ENCODE measurements around the gene PARN.

DNA sequence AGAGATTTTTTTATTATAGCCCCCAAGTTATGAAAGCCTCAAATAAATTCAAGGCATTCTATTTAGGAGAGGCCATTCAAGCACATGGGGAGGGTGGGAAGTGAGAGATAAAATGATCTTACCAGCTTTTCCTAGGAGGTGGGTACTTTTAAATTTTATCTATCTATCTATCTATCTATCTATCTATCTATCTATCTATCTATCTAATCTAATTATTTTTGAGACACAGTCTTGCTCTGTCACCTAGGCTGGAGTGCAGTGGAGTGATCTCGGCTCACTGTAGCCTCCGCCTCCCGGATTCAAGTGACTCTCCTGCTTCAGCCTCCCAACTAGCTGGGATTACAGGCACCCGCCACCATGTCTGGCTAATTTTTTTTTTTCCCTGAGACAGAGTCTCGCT is 182.3 kb downstream of the PARN start:
- TF ChIP-seq, protein P1, sequence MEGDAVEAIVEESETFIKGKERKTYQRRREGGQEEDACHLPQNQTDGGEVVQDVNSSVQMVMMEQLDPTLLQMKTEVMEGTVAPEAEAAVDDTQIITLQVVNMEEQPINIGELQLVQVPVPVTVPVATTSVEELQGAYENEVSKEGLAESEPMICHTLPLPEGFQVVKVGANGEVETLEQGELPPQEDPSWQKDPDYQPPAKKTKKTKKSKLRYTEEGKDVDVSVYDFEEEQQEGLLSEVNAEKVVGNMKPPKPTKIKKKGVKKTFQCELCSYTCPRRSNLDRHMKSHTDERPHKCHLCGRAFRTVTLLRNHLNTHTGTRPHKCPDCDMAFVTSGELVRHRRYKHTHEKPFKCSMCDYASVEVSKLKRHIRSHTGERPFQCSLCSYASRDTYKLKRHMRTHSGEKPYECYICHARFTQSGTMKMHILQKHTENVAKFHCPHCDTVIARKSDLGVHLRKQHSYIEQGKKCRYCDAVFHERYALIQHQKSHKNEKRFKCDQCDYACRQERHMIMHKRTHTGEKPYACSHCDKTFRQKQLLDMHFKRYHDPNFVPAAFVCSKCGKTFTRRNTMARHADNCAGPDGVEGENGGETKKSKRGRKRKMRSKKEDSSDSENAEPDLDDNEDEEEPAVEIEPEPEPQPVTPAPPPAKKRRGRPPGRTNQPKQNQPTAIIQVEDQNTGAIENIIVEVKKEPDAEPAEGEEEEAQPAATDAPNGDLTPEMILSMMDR (IDR thresholded peaks at IDR 0.05), result no peak
- TF ChIP-seq POLR2A (IDR thresholded peaks at IDR 0.05), result no peak

Measured in adrenal gland (tissue), 5 donors.